NCI-H2171 (cell line): ENCODE data around the gene ABLIM3.
"Not testable (repeated sequence)": the region's sequence is repeated elsewhere in the genome, so short reads cannot be mapped to it uniquely, and the experiment has no call there.

Source experiments
- DNase-seq: peaks from one replicate; lab custom pipeline; 2025; lab: John Stamatoyannopoulos, UW

Gene ABLIM3

DNA sequence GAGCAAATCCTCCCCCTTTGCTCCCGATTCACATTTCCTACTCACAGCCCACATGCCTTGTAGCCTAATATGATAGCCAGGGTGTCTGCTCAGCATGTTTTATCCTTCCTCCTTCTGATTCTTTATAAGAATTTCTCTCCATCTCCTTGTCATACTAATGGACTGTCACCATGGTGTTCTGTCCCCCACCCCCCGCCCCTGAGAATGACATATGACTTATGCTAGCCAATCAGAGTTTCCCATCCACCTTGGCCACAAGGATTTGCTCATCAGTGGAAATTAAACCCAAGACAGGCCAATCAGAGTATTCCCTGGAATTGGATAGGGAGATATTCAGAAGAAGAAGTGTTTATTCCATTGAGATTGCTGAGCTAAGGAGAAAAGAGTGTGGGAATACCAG is 16.0 kb downstream of the ABLIM3 start:
- DNase-seq: no peak

DNA sequence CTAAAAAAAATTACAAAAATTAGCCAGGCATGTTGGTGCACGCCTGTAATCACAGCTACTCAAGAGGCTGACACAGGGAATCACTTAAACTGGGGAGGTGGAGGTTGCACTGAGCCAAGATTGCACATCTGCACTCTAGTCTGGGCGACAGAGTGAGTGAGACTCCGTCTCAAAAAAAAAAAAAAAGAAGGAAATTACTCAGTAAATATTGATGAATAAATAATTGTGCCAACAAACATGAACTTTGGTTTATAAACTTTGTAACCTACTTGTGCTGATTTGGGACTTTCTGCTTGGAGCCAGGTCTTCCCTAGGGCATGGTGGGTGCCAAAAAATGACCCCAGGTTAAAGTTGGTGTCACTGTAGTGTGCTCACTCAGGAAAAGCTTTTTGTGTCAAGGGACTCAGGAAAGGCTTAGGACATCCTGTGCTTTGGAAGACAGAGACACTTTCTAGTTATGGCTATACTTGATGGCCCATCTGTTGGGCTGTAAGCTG is 19.0 kb downstream of the ABLIM3 start:
- no peak for DNase-seq

DNA sequence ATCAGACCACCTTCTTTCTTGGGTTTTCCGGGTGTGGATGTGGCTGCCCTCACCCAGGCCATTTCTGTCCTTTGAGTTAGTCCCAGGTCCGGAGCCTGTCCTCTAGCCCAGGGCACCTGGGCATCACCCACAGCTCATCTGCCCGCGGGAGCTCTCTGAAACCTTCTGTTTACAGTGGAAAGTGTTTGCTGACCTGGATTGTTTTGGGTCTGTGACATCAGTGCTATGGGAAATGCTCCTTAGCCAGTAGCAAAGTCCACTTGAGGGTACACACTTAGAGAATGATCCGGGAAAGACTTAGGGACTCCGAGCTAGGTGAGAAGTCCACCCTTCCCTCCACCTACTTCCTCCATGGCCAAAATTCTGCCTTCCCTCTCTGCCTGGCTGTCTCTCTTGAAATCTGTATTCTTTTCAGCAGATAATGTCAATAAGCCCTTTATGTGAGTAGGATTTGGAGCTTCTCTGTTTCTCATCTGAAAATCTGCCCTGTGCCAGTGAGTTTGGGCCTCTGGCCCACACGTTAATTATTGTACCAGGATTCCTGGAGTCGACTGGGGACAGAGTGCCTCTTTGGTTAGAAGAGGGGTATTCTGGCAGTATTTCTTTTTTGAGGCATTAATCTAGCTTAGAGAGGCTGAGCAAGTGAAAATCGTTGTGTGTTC is 19.9 kb downstream of the ABLIM3 start:
- no peak for DNase-seq

DNA sequence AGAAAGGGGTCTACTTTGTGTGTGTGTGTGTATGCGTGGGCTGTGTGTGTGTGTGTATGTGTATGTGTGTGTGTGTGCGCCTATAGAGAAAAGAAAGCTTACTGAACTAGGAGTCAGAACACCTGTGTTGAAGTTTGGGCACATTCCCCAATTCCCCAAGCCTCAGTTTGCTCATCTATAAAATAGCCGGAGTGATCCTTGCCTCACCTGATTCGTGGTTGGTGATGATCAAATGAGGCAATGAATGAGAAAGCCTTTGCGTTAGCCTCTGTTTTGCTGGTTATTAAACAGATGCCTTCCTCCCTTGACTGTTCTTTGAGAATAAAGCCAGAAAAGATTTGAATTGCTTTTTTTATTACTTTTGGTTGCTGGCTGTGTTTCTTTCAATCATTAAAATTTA is 20.6 kb downstream of the ABLIM3 start:
- no peak for DNase-seq

- no peak for DNase-seq
These were observed 21.2 kb downstream of the ABLIM3 start for GRCh38 chr5:149162401-149163084.

- no peak for DNase-seq
These were observed 23.4 kb downstream of the ABLIM3 start for GRCh38 chr5:149164731-149165130.

GRCh38 chr5:149166128-149166527 is 24.8 kb downstream of the ABLIM3 start:
- no peak for DNase-seq

DNA sequence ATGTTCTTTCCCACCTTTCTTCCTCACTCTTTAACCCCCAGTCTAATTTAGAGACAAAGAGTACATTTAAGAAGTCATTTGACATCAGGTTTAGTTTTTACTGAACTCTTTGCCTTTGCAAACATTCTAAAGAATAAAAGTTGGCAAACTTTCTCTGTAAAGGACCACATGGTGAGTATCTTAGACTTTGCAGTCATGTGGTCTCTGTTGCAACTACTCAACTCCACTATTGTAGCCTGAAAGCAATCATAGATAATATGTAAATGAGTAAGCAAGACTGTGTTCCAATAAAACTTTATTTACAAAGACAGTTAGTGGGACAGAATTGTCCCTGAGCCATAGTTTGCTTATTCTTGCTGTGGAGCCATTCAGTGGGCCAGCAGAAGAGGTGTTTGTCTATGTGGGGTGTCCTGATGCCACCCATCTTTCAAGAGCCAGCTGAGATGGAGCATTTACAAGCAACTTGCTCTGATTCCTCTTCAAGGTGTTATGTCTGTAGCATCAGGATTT is 25.4 kb downstream of the ABLIM3 start:
- DNase-seq: no peak

DNA sequence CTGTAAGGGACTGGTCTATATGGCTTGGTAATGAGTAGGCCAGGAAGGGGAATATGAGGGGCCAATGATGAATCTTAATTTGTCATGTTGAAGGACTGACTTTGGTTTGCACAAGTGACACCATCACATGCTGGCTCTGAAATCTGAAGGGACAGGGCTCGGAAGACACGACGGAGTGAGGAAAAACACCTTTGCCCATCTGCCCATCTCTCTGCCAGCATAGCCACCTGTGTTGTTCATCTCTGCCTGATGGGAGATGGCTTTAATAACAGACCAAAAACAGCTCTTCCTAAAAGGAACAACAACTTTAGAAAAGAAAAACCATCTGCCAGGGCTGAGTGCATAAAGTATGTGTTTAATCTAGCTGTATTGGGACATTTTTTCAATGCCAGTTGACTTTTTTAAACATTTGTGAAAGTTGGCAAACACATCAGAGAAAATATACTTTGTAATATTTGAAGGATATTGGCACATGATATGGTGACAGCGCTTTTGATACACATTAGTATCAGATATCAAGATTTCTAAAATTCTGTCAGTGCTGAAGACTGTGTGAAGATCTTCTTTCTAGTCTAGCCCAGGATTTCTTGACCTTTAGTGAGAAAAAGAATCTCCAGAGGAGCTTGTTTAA is 27.1 kb downstream of the ABLIM3 start:
- DNase-seq: no peak

GRCh38 chr5:149170299-149170698 is 29.0 kb downstream of the ABLIM3 start:
- peak; percentile 80 for DNase-seq

DNA sequence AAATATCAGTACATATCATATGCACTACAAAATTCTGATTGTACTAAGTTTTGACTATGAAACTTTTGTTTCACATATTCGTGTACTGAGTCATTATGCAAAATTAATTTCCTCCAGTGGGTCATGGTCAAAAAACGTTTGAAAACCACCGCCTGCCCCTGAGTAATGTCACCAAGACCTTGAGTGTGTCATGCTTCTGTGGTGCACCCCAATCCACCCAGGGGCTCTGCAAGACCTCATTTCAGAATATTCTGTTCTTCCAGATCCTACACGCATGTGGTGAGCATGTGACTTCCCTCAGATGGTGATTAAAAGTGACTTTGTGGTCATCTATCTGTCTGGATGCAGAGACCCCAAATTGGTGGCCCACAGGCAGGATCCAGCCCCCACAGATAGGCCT is 31.0 kb downstream of the ABLIM3 start:
- DNase-seq: no peak

- no peak for DNase-seq
These were observed 31.6 kb downstream of the ABLIM3 start for GRCh38 chr5:149172709-149173505.

GRCh38 chr5:149174847-149175234 is 33.5 kb downstream of the ABLIM3 start:
- DNase-seq: no peak

GRCh38 chr5:149175346-149176105 is 34.2 kb downstream of the ABLIM3 start:
- no peak for DNase-seq

DNA sequence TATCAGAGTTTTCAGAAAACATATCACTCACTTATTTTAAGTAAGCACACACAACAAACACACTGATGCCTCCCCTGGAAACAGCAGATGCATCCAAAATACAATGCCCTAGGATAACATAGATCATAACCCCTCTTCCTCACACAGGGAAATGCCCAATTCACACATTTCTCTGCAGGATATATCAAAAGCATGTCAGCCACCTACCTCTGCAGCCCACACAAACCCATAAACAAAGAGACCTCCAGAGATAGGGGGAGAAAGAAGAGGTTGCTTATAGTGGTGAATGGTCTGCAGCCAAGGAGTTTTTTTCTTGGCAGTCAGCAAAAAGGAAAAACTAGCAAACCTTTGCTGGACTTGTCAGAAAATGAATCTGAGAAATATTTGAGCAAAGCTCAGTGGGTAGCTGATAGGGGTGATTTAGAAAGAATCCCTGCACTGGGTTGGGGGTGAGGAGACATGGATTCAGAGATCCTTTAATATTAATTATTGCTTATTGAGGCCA is 36.1 kb downstream of the ABLIM3 start:
- no peak for DNase-seq

- DNase-seq: peak; percentile 31
These were observed 36.7 kb downstream of the ABLIM3 start for GRCh38 chr5:149177911-149178565.

DNA sequence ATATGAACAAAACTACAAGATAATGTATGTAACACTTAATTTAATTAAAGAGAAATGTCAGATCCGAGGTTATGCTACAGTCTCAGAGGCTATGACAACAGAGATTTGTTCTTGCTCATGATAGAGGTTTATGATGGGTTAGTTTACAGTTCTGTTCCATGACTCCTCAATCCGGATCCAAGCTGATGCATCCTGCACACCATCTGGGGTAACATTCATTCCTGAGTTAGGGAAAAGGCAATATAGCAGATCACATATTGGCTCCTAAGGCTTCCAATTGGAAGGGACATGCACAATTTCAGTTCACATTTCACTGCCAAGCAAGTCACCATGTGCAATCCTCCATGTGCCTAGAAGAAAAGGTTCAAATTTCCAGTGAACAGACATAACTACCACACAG is 40.4 kb downstream of the ABLIM3 start:
- DNase-seq: no peak

DNA sequence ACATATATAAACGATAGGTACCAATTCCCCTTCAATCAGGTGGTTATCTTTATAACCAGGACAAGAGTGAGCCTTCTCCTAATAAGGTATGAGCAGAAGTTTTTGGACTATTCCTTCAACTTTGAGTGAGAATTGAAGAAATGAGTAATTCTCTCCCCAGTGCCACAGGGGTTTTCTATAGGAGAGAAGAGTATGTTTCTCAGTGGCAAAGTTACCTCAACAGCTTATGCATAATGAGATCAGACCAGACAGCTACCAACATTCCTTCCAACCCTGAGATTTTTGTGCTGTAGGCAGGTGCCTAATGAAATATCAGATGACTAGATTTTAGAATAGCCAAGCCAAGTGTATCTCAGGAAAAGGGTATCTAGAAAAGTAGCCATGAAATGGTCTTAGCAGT is 40.9 kb downstream of the ABLIM3 start:
- no peak for DNase-seq

DNA sequence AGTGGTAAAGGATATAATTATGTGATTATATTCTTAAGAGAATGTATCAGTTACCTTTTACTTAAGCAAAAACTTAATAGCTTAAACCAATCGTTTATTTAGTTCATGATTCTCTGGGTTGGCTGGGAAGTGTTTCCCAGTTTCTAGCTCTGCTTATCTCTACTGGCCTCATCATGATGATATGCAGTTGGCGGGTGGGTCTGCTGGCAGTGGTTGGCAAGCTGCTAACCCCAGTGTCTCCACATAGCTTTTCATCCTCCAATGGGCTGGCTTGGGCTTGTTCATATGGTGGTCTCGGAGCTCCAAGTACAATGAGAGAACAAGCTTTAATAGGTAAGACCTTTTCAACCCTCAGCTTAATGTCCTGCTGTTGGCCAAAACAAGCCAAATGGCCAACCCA is 43.8 kb downstream of the ABLIM3 start:
- DNase-seq: no peak

DNA sequence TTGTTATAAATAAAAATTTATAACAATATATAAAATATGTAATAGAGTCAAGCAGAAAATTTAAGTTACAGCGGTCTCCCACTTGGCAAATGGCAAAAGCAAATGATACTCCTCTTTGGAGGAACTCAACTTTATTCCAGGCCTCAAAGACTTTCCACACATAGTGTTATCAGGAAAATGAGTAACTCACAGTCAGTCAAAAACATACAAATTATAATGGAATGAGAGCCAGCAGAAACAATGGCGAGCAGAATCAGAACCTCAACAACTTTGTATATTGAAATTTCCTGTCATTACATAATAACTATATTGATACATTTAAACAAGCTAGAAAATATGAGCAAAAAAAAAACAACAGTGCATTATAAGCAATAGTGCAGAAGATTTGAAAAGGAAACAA is 45.2 kb downstream of the ABLIM3 start:
- no peak for DNase-seq

GRCh38 chr5:149187617-149188016 is 46.3 kb downstream of the ABLIM3 start:
- not testable (repeated sequence) for DNase-seq
